Ammon's horn (tissue), 1 donor: ENCODE data around the gene ORM2.

Source experiments
- DNase-seq: peaks from one replicate; pipeline ENCODE4 v3.0.0-alpha.2; 2016; ENCODE audit warnings: low spot score

Gene ORM2

GRCh38 chr9:114294664-114295063, 35.0 kb upstream of the ORM2 start:
- no peak for DNase-seq

GRCh38 chr9:114296338-114296737, 33.3 kb upstream of the ORM2 start:
- no peak for DNase-seq

GRCh38 chr9:114299286-114300152, 30.1 kb upstream of the ORM2 start:
- DNase-seq = no peak

GRCh38 chr9:114300153-114300845, 29.4 kb upstream of the ORM2 start:
- no peak for DNase-seq

DNA sequence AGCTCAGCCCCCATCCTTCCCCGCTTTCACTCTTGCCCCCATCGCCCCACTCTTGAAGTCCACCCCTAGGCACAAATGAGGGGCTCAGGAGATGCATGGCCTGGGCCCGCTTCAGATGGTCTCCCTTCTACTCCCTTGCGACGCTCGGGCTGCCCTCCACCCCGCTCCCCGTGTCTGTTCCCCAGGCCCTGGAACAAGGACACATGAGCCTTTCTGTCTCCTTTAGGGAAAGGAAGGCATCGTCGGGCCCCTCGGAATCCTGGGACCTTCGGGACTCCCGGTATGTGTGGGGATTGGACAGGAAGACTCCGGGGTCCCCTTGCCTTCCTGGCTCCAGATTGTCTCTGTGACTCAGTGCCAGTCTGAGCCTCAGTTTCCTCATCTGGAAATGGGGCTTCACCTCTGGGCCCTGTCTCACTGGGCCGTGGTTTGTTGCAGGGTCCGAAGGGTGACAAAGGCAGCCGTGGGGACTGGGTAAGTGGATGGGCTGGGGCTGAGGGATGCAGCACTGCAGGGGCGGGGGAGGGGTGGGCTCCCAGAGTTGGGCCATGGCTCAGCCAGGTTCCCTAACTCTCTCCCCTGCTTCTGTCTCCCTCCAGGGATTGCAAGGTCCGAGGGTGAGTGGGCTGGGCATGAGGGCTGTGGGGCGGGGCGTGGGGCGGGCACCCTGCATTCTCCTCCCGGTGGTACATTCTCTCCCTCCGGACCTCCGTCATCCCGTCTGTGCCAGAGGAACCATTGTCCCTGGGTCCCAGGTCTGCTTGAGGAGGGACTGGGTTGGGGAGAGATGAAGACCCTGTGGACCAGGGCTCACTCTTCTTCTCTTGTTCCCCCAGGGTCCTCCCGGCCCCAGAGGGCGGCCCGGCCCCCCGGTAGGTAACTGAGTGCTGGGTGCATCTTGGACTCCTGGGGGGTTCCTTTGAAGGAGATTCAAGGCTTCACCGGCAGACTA, 28.5 kb upstream of the ORM2 start:
- no peak for DNase-seq

GRCh38 chr9:114301798-114302565, 27.7 kb upstream of the ORM2 start:
- no peak for DNase-seq

DNA sequence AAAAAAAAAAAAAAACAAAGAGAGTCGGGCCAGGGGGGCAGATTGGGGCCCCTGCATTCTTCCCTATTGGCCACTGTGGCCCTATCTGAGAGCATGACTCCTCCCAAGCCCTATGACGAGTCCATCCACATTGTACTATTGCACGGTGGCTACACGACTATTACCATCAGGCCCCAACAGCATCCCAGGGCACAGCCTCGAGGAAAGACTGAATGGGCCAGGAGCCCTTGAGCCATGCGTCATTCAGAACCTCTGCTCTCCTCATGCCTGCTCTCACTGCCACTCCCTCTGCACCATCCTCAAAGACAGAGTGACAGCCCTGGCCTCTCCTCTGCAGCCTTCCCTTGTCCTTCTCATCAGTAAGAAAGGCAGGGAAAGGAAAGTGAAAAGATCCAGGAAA, 26.9 kb upstream of the ORM2 start:
- no peak for DNase-seq

- DNase-seq = no peak
Observed at GRCh38 chr9:114303571-114303970, 26.1 kb upstream of the ORM2 start.

DNA sequence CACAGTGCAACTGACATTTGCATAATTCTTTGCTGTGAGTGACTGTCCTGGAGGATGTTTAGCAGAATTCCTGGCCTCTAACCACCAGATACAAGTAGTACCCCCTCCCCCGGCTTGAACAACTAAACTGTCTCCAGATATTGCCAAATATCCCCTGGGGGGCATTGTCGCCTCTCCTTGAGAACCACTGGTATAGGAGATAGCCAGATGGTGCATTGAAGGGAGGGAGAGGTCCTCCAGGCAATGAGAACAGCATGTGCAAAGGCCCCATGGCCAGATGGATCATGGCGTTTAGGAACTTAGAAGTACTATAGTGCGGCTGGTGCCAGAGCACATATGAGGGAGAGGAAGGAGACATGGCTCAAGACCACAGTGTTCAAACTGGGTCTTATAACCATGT, 25.7 kb upstream of the ORM2 start:
- no peak for DNase-seq

DNA sequence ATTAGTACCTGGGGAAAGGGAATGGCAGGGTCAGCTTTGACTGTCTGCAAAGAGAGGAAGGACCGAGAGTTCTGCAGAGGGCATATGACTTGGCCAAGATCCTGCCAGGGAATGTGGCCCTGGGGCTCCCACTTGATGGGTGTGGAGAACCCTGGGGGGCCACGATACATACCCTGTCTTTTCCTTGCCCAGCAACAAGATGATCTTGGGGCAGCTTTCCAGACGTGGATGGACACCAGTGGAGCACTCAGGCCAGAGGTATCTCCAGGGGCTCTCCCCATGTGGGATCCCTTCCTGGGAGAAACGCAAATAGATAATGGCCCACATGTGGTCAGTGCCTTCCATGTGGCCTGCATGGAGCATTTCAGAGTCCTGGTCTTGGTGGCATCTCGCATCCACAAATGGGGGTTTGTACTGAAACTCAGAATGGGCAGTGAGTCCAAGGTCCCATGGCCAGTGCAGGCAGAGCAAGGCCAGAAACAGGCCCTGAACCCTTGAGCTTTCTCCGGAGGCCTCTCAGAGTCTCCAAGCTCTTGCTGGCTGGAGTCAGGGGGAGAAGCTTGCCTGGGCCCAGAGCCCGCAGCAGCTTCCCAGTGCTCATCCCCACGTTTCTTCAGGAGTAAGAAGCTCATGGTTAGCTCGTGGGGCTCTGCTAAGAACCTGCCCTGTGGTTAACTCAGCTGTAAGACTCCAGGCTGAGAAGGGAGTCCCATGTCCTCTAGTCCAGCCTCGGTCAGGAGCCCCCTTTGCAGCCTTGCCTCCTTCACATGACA, 25.1 kb upstream of the ORM2 start:
- DNase-seq = no peak

DNA sequence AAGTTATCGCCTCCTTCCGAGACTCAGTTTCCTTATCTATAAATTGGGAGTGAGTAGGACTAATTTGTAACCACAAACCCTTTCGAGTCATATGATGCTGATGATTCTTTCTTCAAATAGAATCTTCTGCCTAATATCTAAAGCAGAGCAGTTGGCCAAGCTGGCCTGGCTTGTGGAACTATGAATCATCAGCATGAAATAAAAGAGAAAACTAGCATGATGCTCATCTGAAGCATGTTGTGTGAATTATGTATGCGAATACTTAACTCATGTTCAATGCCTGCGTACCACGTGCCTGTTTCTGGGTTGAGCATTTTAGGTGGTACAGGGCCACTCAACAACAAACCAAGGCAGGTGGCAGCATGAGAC, 21.8 kb upstream of the ORM2 start:
- DNase-seq = no peak

DNA sequence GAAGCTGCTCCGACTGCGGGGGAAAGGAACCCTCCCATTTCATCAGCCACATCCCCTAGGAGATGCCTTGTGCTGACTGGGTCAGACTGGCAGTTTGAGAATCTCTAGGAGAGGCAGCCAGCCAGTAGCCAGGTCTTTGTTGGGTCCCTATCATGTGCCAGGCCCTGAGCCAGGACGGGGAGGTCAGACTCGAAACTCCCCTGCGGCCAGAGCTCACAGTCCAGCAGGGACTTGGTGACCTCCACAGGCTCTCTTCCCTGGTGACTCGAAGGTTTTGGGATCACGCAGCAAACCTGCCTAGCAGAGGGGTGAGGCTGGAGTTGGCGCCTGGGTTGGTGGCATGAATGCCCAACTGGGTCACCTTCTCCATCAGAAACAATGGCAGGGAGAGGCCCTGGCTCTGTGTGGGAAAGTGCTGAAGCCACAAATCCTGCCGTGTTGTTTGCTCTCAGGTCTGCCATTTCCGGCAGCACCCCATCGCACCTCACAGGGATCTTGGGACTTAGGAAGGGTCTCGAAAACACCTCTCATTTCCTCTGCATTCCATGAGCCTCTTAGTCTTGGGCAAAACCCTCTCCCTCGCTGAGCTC, 21.2 kb upstream of the ORM2 start:
- DNase-seq = no peak

DNA sequence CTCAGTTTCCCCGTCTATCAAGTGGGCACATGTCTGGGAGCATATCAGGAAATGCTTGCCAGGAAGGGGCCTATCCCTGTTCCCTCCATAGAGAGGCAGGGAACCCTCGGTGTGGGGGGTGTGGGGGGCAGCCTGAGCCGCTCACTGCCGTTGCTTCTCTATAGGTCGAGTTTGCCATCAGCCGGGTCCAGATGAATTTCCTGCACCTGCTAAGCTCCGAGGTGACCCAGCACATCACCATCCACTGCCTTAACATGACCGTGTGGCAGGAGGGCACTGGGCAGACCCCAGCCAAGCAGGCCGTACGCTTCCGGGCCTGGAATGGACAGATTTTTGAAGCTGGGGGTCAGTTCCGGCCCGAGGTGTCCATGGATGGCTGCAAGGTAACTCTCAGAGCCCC, 20.6 kb upstream of the ORM2 start:
- DNase-seq = no peak

- DNase-seq = no peak
Observed at GRCh38 chr9:114310471-114311450, 18.9 kb upstream of the ORM2 start.

DNA sequence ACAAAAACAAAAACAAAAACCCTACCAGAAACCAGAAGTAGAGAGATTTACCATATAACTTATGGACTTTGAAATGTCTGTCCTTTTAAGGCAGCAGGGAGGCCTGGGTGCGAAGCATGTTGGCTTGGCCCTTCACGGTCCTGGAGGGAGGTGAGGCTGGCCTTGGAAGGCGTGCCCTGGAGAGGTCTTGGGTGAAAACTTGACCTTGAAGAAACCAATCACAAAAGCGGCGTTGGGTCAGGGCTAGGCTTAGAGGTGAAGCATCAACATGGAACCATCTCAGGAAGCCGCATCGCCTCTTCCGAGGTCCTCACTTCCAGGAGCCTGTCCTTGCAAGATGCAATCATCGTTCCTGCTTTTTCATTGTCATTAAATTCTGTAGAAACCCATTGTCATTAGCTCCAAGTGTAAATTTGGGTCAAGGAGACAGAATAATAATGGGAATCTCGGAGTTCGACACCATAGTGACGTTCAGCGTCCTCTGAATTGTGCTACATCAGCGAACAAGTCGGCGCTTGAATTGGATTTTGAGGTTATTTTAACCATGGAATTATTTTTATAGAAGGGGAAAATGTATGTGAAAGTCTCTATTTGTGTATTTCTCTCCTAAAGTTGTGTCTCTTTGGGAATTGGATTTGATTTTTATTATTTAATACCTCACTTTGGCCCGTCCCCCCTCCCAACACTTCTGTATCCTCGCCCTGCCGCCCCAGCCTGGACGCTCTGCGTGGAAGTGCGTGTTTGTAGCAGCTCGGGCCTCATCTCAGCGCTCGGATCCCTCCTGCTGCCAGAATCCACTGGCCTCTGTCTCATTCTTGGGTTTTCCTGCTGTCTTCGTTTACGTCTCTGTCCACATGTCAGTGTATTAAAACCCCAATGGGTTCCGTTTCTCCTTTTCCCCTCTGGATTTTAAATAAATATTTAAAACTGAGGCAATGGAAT, 17.8 kb upstream of the ORM2 start:
- no peak for DNase-seq

DNA sequence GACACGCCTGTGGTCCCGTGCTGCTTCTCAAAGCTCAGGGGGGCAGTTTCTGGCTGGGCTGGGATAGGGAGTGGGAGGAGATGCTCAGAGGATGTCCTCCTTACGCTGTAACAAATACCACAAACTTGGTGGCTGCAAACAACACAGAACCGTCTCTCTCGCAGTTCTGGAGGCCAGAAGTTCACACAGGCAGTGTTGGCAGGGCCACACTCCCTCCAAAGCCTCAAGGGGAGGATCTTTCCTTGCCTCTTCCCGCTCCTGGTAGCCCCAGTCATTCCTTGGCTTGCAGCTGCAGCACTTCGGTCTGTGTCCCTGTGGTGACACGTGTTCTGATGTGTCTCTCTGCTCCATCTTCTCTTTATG, 17.2 kb upstream of the ORM2 start:
- no peak for DNase-seq

GRCh38 chr9:114313186-114313585, 16.5 kb upstream of the ORM2 start:
- no peak for DNase-seq

GRCh38 chr9:114314256-114314867, 15.3 kb upstream of the ORM2 start:
- no peak for DNase-seq
